Measurements from ENCODE around the gene NUP133. TPM values are rescaled to one million over a fixed set of nuclear protein-coding genes. Genes with fewer than 3 reads are reported as not detected.

NUP133 gene
- total RNA-seq, 4 donors from 2014 or later, result 15.4 to 40.4 (median 25.5) TPM

- H3K27ac ChIP-seq, result no peak overlapping the region
- no peak for DNase-seq
- H3K4me1 ChIP-seq, result peaks cover 0 to 10% (median 0%) of the 10 kb centered on the region in 4 donors
- TF ChIP-seq, protein P1, sequence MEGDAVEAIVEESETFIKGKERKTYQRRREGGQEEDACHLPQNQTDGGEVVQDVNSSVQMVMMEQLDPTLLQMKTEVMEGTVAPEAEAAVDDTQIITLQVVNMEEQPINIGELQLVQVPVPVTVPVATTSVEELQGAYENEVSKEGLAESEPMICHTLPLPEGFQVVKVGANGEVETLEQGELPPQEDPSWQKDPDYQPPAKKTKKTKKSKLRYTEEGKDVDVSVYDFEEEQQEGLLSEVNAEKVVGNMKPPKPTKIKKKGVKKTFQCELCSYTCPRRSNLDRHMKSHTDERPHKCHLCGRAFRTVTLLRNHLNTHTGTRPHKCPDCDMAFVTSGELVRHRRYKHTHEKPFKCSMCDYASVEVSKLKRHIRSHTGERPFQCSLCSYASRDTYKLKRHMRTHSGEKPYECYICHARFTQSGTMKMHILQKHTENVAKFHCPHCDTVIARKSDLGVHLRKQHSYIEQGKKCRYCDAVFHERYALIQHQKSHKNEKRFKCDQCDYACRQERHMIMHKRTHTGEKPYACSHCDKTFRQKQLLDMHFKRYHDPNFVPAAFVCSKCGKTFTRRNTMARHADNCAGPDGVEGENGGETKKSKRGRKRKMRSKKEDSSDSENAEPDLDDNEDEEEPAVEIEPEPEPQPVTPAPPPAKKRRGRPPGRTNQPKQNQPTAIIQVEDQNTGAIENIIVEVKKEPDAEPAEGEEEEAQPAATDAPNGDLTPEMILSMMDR (IDR thresholded peaks at IDR 0.05), result no peak
- no peak for TF ChIP-seq POLR2A (IDR thresholded peaks at IDR 0.05)
- H3K36me3 ChIP-seq, result peaks cover 0 to 18% (median 2%) of the 10 kb centered on the region in 3 donors
- H3K27me3 ChIP-seq, result peaks cover 4 to 24% of the 10 kb centered on the region in 2 donors
- no peak overlapping the region for H3K4me3 ChIP-seq
- H3K9me3 ChIP-seq, result no peaks in the 10 kb centered on the region
Observed at GRCh38 chr1:229437443-229437842, 70.7 kb downstream of the NUP133 start.

DNA sequence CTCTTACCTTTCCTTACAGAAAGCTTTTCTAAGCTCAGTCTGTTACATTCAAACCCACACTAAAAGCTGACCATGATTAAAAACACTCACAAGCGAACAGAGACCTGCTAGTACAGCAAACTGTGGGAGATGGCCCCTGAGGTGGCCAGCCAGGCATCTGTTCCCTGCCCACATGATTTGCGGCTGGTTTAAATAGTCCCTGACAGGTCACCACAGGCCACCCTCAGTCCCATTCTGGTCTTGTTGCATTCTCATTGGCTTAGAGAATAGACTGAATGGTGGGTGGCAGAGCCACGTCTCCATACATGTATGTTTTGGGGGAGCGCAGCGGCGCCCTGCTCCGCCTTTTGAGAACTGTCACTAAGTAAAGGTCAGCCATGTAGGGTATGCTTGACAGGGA, 71.9 kb downstream of the NUP133 start:
- peaks cover 0 to 22% (median 0%) of the 10 kb centered on the region in 4 donors for H3K4me1 ChIP-seq
- no peak overlapping the region for H3K4me3 ChIP-seq
- no peak overlapping the region for H3K27ac ChIP-seq
- H3K9me3 ChIP-seq, result no peaks in the 10 kb centered on the region
- TF ChIP-seq, protein P1 (IDR thresholded peaks at IDR 0.05), result no peak
- TF ChIP-seq POLR2A (IDR thresholded peaks at IDR 0.05), result no peak
- DNase-seq, result no peak
- peaks cover 0 to 14% (median under 1%) of the 10 kb centered on the region in 3 donors for H3K36me3 ChIP-seq
- H3K27me3 ChIP-seq, result peaks cover 4 to 36% of the 10 kb centered on the region in 2 donors

GRCh38 chr1:229434641-229435051, 73.5 kb downstream of the NUP133 start:
- peaks cover 0 to under 1% (median 0%) of the 10 kb centered on the region in 3 donors for H3K36me3 ChIP-seq
- peaks cover 0 to 30% (median 0%) of the 10 kb centered on the region in 4 donors for H3K4me1 ChIP-seq
- H3K9me3 ChIP-seq, result no peaks in the 10 kb centered on the region
- DNase-seq, result no peak
- no peak overlapping the region for H3K4me3 ChIP-seq
- no peak for TF ChIP-seq POLR2A (IDR thresholded peaks at IDR 0.05)
- TF ChIP-seq, protein P1 (IDR thresholded peaks at IDR 0.05), result no peak
- no peak overlapping the region for H3K27ac ChIP-seq
- H3K27me3 ChIP-seq, result peaks cover 7 to 42% of the 10 kb centered on the region in 2 donors

DNA sequence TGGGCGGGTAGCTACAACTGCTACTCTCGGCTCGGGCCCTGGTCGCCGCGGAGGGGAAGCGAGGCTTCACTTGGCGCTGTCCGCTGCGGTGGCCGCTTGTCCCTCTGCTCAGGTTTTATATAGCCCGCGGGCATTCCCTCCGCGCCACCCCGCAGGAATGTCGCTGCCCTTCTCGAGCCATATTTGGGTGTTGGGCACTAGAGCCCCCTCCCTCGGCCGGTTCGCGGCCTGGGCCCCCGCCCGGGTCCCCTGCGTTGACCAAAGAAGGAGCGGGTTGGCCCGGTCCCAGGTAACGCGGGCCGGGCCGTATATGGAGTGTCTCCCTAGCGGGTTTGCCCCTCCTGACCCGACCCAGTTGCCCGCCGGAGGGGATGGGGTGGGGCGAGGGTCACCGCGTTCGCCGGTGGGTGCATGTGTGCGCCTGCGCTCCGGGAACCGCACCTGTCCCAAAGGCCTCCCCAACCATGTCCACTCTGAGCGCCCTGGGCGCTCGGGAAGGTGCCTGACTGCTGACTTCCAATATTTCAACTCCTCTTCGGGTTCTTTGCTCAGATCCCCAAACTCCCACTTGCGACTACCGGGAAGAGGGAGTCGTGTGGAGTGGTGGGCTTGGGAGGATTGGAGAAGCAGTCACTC, 74.0 kb downstream of the NUP133 start, which contains the start of gene ACTA1:
ACTA1 (minus strand) TSS at position 90 of the 636 bp plus-strand sequence. CDS start 979 bp downstream, outside the sequence.
- H3K36me3 ChIP-seq, result no peaks in the 10 kb centered on the region
- no peak within 1 kb of the TSS for H3K4me3 ChIP-seq
- TF ChIP-seq, protein P1 (IDR thresholded peaks at IDR 0.05), result no peak
- TF ChIP-seq POLR2A (IDR thresholded peaks at IDR 0.05), result no peak
- no peak within 1 kb of the TSS for H3K27ac ChIP-seq
- peaks cover 0 to 30% (median 0%) of the 10 kb centered on the region in 4 donors for H3K4me1 ChIP-seq
- H3K9me3 ChIP-seq, result no peaks in the 10 kb centered on the region
- DNase-seq, result peak in 1 of 3 donors; percentile 51
- peaks cover 9 to 42% of the 10 kb centered on the region in 2 donors for H3K27me3 ChIP-seq

- no peak overlapping the region for H3K27ac ChIP-seq
- no peak for TF ChIP-seq POLR2A (IDR thresholded peaks at IDR 0.05)
- TF ChIP-seq, protein P1 (IDR thresholded peaks at IDR 0.05), result no peak
- H3K27me3 ChIP-seq, result peaks cover 9 to 42% of the 10 kb centered on the region in 2 donors
- peaks cover 0 to 30% (median 0%) of the 10 kb centered on the region in 4 donors for H3K4me1 ChIP-seq
- H3K36me3 ChIP-seq, result no peaks in the 10 kb centered on the region
- H3K9me3 ChIP-seq, result no peaks in the 10 kb centered on the region
- DNase-seq, result no peak
- H3K4me3 ChIP-seq, result no peak overlapping the region
Observed at GRCh38 chr1:229433364-229434004, 74.7 kb downstream of the NUP133 start.
